ENCODE results near the gene GPR142.

GRCh38 chr17:74419928-74420411, 52.7 kb downstream of the GPR142 start:
- TF ChIP-seq POLR2A (IDR thresholded peaks at IDR 0.05): no peak
- no peak for TF ChIP-seq CTCF (IDR thresholded peaks at IDR 0.05)
